Astrocyte (in vitro differentiated cells and primary cell): Measurements from ENCODE around the gene TPRG1.

Source experiments
- EZH2 ChIP-seq: IDR thresholded peaks from 2 replicates; pipeline ENCODE4 v1.6.1; 2012; ENCODE audit warnings: mild to moderate bottlenecking, low read length, inconsistent platforms; ENCODE audit not compliant: insufficient read depth
- TF ChIP-seq, protein P1 (sequence below): IDR thresholded peaks from 2 replicates; pipeline ENCODE4 v1.5.1; 2011; ENCODE audit warnings: low read depth, mild to moderate bottlenecking, inconsistent platforms, low read length, moderate library complexity; ENCODE audit not compliant: insufficient read depth

DNA sequence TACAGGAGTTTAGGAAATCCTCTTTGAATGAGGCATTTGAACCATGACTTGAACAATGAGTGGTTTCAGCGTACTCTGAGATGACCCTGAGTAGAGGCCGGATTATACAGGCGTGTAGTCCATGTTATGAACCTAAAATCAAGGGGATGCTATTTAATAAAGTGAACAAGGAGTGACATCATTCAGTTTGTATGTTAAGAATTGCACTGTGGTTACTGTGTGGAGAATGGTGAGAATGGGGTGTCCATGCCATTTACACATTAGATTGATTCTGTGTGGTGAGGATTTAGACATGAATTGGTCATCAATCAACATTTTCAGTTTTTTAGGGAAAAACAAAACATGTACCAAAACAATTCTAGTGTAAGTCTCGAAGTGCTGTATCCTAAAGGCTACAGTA lies 65.8 kb downstream of the TPRG1 start:
- TF ChIP-seq, protein P1, sequence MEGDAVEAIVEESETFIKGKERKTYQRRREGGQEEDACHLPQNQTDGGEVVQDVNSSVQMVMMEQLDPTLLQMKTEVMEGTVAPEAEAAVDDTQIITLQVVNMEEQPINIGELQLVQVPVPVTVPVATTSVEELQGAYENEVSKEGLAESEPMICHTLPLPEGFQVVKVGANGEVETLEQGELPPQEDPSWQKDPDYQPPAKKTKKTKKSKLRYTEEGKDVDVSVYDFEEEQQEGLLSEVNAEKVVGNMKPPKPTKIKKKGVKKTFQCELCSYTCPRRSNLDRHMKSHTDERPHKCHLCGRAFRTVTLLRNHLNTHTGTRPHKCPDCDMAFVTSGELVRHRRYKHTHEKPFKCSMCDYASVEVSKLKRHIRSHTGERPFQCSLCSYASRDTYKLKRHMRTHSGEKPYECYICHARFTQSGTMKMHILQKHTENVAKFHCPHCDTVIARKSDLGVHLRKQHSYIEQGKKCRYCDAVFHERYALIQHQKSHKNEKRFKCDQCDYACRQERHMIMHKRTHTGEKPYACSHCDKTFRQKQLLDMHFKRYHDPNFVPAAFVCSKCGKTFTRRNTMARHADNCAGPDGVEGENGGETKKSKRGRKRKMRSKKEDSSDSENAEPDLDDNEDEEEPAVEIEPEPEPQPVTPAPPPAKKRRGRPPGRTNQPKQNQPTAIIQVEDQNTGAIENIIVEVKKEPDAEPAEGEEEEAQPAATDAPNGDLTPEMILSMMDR = no peak
- TF ChIP-seq EZH2 = no peak
